ENCODE measurements around the gene PRLHR.

GRCh38 chr10:118610577-118610976 is 15.1 kb upstream of the PRLHR start:
- no peak for TF ChIP-seq CTCF (conservative IDR thresholded peaks at IDR 0.05; ENCODE audit: low read depth, low read length)
- TF ChIP-seq NFE2L2 (IDR thresholded peaks at IDR 0.05; ENCODE audit: low read depth, low read length), result no peak
- no peak for TF ChIP-seq FOS (IDR thresholded peaks at IDR 0.05; ENCODE audit: low read depth, low read length)
- no peak for TF ChIP-seq POLR2A (IDR thresholded peaks at IDR 0.05; ENCODE audit: low read depth, low read length)
- no peak for TF ChIP-seq RFX5 (IDR thresholded peaks at IDR 0.05; ENCODE audit: low read depth, low read length)
- TF ChIP-seq RAD21 (IDR thresholded peaks at IDR 0.05; ENCODE audit: low read length), result no peak
- no peak for TF ChIP-seq BHLHE40 (IDR thresholded peaks at IDR 0.05; ENCODE audit: low read depth, low read length)
- TF ChIP-seq RCOR1 (IDR thresholded peaks at IDR 0.05; ENCODE audit: insufficient replicate concordance, low read length), result no peak
- TF ChIP-seq, protein P1, sequence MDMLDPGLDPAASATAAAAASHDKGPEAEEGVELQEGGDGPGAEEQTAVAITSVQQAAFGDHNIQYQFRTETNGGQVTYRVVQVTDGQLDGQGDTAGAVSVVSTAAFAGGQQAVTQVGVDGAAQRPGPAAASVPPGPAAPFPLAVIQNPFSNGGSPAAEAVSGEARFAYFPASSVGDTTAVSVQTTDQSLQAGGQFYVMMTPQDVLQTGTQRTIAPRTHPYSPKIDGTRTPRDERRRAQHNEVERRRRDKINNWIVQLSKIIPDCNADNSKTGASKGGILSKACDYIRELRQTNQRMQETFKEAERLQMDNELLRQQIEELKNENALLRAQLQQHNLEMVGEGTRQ (IDR thresholded peaks at IDR 0.05; ENCODE audit: low read depth, low read length), result no peak
- TF ChIP-seq CEBPB (IDR thresholded peaks at IDR 0.05; ENCODE audit: low read depth, low read length), result no peak
- TF ChIP-seq CHD1 (IDR thresholded peaks at IDR 0.05; ENCODE audit: low read depth, low read length), result no peak
- TF ChIP-seq MAFK (IDR thresholded peaks at IDR 0.05; ENCODE audit: low read depth, low read length), result no peak
- no peak for TF ChIP-seq MXI1 (IDR thresholded peaks at IDR 0.05; ENCODE audit: borderline replicate concordance, low read depth, low read length)
- no peak for TF ChIP-seq SMC3 (IDR thresholded peaks at IDR 0.05; ENCODE audit: low read depth, low read length)
